CD4-positive, alpha-beta T cell (primary cell): Measurements from ENCODE around the gene TTC28. TPM values are rescaled to one million over a fixed set of nuclear protein-coding genes. Genes with fewer than 3 reads are reported as not detected.

Experiments used
- ATAC-seq: fragments of 200-7000 bp; cut with Tn5 transposase; one replicate; pipeline ENCODE4 v1.10.0; 2022; ENCODE audit warnings: mild to moderate bottlenecking; ENCODE audit not compliant: poor library complexity
- CTCF ChIA-PET: fragments of 350-600 bp; sonication (Branson Sonifier 250); formaldehyde crosslinking; loops from one replicate; lab custom pipeline; 2021; ENCODE audit warnings: antibody characterized with exemption, inconsistent platforms; lab: Charles Lee
- POLR2A ChIA-PET: fragments of 350-600 bp; sonication (Branson Sonifier 250); formaldehyde crosslinking; loops from one replicate; lab custom pipeline; 2021; ENCODE audit warnings: antibody characterized with exemption, inconsistent platforms; lab: Charles Lee
- DNase-seq, 14 experiments: peaks; one replicate each; pipeline ENCODE4 v3.0.0-alpha.2; 2013 to 2020; ENCODE audit warnings: mixed read lengths in 2 of 14
- H3K27ac ChIP-seq, 2 donors: one replicate each; pipeline versions ENCODE4 v1.5.1 to v1.7.0; 2013; ENCODE audit warnings: low read length in 2 of 2, low read depth in 1 of 2, mild to moderate bottlenecking in 1 of 2
- H3K27me3 ChIP-seq, 2 experiments: 1 replicate in 1 of 2; 2 replicates in 1 of 2; pipeline versions ENCODE4 v1.6.1 to v1.7.0; 2013; ENCODE audit warnings: low read length in 2 of 2, control low read depth in 1 of 2, mild to moderate bottlenecking in 1 of 2, moderate library complexity in 1 of 2; ENCODE audit not compliant: insufficient read depth in 2 of 2, control insufficient read depth in 1 of 2
- H3K36me3 ChIP-seq: one replicate; pipeline ENCODE4 v1.6.1; 2013; ENCODE audit warnings: low read length, control low read depth; ENCODE audit not compliant: insufficient read depth
- H3K4me1 ChIP-seq: one replicate; pipeline ENCODE4 v1.6.1; 2013; ENCODE audit warnings: low read length, control low read depth; ENCODE audit not compliant: insufficient read depth
- H3K4me3 ChIP-seq: one replicate; pipeline ENCODE4 v1.5.1; 2013; ENCODE audit warnings: mild to moderate bottlenecking, low read length, moderate library complexity
- H3K9me3 ChIP-seq, 2 experiments: 1 replicate in 1 of 2; 2 replicates in 1 of 2; pipeline versions ENCODE4 v1.6.1 to v1.7.0; 2013; ENCODE audit warnings: low read length in 2 of 2, mild to moderate bottlenecking in 2 of 2, control low read depth in 1 of 2, moderate library complexity in 1 of 2; ENCODE audit not compliant: control insufficient read depth in 1 of 2, insufficient read depth in 1 of 2
- H3K27ac Mint-ChIP-seq: one replicate; pipeline ENCODE4 v1.8.0; 2020; ENCODE audit warnings: mixed read lengths
- H3K27me3 Mint-ChIP-seq: one replicate; pipeline ENCODE4 v1.8.0; 2021; ENCODE audit warnings: mixed read lengths
- H3K36me3 Mint-ChIP-seq: one replicate; pipeline ENCODE4 v1.8.0; 2021; ENCODE audit warnings: low read depth, mixed read lengths
- H3K4me1 Mint-ChIP-seq: one replicate; pipeline ENCODE4 v1.8.0; 2021; ENCODE audit warnings: low read depth, mixed read lengths
- H3K4me3 Mint-ChIP-seq: one replicate; pipeline ENCODE4 v1.8.0; 2020; ENCODE audit warnings: mild to moderate bottlenecking, mixed read lengths
- H3K9me3 Mint-ChIP-seq: one replicate; pipeline ENCODE4 v1.8.0; 2020; ENCODE audit warnings: mixed read lengths
- intact Hi-C, 2 experiments: fragments of 100-400 bp; cut with DNase I in 1 of 2; cut with micrococcal nuclease in 1 of 2; formaldehyde crosslinking; loops; one replicate each; pipeline versions ENCODE4 v1.15.1 to v1.9.0; 2023 to 2025; cut with DNase I, micrococcal nuclease
- total RNA-seq, 174 experiments: library from RNA in 2 of 174; stranded (reverse) in 2 of 174; gene quantifications; one replicate each; pipeline ENCODE4 v1.2.3 and lab custom pipeline; 2021 to 2026
- TF ChIP-seq, protein P1 (sequence below): fragments of 200-600 bp; IDR thresholded peaks from one replicate; pipeline ENCODE4 v1.8.0; 2022; ENCODE audit warnings: antibody characterized with exemption, mild to moderate bottlenecking

The TTC28 gene
- total RNA-seq, 2 experiments from 2014 or later = 4.6 to 5.7 TPM

DNA sequence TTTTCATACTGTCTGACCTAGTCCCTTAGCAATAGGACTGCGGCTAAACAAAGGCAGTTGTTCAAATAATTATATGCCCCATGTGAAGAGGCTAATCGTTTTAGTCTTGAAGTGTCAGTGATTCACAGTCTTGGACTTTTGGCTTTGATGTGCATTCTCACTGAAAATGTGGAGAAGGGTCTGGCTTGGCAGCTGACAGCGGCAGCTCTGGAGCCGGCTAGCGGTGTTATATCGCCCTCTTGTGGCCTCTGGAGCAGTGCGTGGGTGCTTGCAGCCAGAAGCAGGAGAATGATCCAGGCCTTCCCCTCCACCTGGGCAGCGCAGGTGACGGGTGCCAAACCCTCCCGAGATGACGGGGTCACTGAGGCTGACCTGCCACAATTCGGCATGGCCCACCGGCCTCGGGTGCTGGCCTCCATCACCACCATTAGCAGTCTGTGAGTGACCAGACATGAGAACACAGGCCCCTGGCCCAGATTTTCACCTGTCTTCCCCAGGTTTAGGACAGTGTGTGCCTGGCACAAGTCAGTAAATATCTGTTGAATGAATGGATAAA is 670.3 kb downstream of the TTC28 start:
- TF ChIP-seq, protein P1, sequence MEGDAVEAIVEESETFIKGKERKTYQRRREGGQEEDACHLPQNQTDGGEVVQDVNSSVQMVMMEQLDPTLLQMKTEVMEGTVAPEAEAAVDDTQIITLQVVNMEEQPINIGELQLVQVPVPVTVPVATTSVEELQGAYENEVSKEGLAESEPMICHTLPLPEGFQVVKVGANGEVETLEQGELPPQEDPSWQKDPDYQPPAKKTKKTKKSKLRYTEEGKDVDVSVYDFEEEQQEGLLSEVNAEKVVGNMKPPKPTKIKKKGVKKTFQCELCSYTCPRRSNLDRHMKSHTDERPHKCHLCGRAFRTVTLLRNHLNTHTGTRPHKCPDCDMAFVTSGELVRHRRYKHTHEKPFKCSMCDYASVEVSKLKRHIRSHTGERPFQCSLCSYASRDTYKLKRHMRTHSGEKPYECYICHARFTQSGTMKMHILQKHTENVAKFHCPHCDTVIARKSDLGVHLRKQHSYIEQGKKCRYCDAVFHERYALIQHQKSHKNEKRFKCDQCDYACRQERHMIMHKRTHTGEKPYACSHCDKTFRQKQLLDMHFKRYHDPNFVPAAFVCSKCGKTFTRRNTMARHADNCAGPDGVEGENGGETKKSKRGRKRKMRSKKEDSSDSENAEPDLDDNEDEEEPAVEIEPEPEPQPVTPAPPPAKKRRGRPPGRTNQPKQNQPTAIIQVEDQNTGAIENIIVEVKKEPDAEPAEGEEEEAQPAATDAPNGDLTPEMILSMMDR = peak; percentile 93
- no peak overlapping the region for H3K4me3 Mint-ChIP-seq
- H3K9me3 ChIP-seq = no peaks in the 10 kb centered on the region
- H3K4me1 ChIP-seq = no peaks in the 10 kb centered on the region
- ATAC-seq (peak; percentile 88), DNase-seq (peak; percentile 58 to 82 (median 67))
- H3K27me3 ChIP-seq = no peaks in the 10 kb centered on the region
- H3K27ac ChIP-seq = no peak overlapping the region
- H3K4me3 ChIP-seq = no peak overlapping the region
- intact Hi-C loops = loop anchor here (1.0 kb wide), 2 partner anchors 123 to 129 kb away; no protein-coding TSS in a partner anchor
- no peaks in the 10 kb centered on the region for H3K27me3 Mint-ChIP-seq
- H3K4me1 Mint-ChIP-seq = no peaks in the 10 kb centered on the region
- no peaks in the 10 kb centered on the region for H3K36me3 ChIP-seq
- H3K27ac Mint-ChIP-seq = no peak overlapping the region
- POLR2A ChIA-PET = no interaction called here
- CTCF ChIA-PET = interaction anchor here (0.6 to 2.6 kb wide), 11 partner anchors 11 to 570 kb away, joined by 3 to 33 read pairs (median 4); no protein-coding TSS in a partner anchor
- H3K36me3 Mint-ChIP-seq = no peaks in the 10 kb centered on the region
- no peaks in the 10 kb centered on the region for H3K9me3 Mint-ChIP-seq

DNA sequence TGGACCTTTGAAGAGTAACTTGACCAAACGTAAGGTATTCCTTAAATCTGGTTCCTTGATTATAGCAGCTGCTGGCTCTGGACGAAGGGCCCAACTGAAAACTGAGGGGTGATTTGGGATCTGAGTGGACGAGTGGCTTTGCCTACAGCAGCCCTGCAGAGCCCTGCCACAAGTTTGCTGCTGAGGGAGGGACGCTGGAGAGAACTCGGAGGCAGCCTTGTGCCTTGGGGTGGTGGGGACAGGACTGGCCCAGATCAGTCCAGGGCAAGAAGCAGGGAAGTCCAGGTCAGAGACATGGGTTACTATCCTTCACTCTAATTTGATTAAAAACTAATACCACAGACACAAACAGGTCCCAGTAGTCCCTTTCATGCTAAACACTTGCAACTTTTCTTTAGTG is 671.0 kb downstream of the TTC28 start:
- no peaks in the 10 kb centered on the region for H3K4me1 Mint-ChIP-seq
- CTCF ChIA-PET = interaction anchor here (0.6 to 2.0 kb wide), 10 partner anchors 105 to 571 kb away, joined by 3 to 33 read pairs (median 4); no protein-coding TSS in a partner anchor
- intact Hi-C loops = loop anchor here (1.0 kb wide), 2 partner anchors 122 to 128 kb away; no protein-coding TSS in a partner anchor

DNA sequence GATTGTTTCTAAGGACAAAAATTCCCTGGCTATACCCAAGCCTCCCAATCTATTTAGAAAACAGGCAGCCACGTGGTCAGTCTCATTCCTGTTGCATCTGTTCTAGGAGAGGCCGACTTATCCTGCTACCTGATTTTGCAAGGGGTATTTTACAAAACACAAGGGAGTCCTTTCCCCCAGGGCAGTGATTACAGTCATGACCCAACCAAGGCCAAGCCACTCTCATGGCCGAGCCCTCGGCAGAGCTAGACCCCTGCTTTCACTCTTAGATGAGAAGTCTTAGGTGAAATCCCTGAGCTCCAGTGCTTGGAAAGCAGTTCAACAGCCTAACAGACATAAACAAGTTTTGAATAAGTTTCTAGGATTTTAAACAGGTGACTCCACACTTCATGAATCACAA is 671.6 kb downstream of the TTC28 start:
- Histone ChIP-seq H3K27ac (no peak overlapping the region), H3K9me3 (no peaks in the 10 kb centered on the region), H3K36me3 (no peaks in the 10 kb centered on the region), H3K27me3 (no peaks in the 10 kb centered on the region), H3K4me1 (no peaks in the 10 kb centered on the region), H3K4me3 (no peak overlapping the region)
- Mint-ChIP-seq H3K9me3 (no peaks in the 10 kb centered on the region), H3K27me3 (no peaks in the 10 kb centered on the region), H3K36me3 (no peaks in the 10 kb centered on the region), H3K27ac (no peak overlapping the region), H3K4me3 (no peak overlapping the region), H3K4me1 (no peaks in the 10 kb centered on the region)
- CTCF ChIA-PET = interaction anchor here (2.0 kb wide), 1 partner anchor 124 kb away, joined by 33 read pairs; no protein-coding TSS in a partner anchor
- POLR2A ChIA-PET = no interaction called here
- ATAC-seq (no peak), DNase-seq (no peak)
- intact Hi-C loops = no loop called here
- TF ChIP-seq, protein P1 = no peak

More for the DNA sequence above, 671.0 kb downstream of the TTC28 start:
- H3K4me3 ChIP-seq = no peak overlapping the region
- Mint-ChIP-seq H3K27ac (no peak overlapping the region), H3K9me3 (no peaks in the 10 kb centered on the region), H3K4me3 (no peak overlapping the region), H3K27me3 (no peaks in the 10 kb centered on the region), H3K36me3 (no peaks in the 10 kb centered on the region)
- DNase-seq (no peak), ATAC-seq (no peak)
- H3K36me3 ChIP-seq = no peaks in the 10 kb centered on the region
- no peak overlapping the region for H3K27ac ChIP-seq
- TF ChIP-seq, protein P1 = no peak
- H3K9me3 ChIP-seq = no peaks in the 10 kb centered on the region
- H3K27me3 ChIP-seq = no peaks in the 10 kb centered on the region
- H3K4me1 ChIP-seq = no peaks in the 10 kb centered on the region
- POLR2A ChIA-PET = no interaction called here
